SH-SY5Y (cell line): Measurements from ENCODE around the gene ELMO1.

Experiments
- GATA2 ChIP-seq: IDR thresholded peaks from 2 replicates; pipeline ENCODE4 v1.6.1; 2011; ENCODE audit warnings: mild to moderate bottlenecking, low read depth, low read length
- GATA3 ChIP-seq: IDR thresholded peaks from 2 replicates; pipeline ENCODE4 v1.6.1; 2011; ENCODE audit warnings: low read depth, mild to moderate bottlenecking, low read length, moderate library complexity

GRCh38 chr7:37009125-37009675 is 439.5 kb downstream of the ELMO1 start:
- TF ChIP-seq GATA2, result no peak
- no peak for TF ChIP-seq GATA3
